ENCODE results near the gene IRX5. TPM values are rescaled to one million over a fixed set of nuclear protein-coding genes. Genes with fewer than 3 reads are reported as not detected.

The IRX5 gene
- total and polyA plus RNA-seq, 8 donors, result 0.75 to 15.2 (median 3.5) TPM; not detected in 1

DNA sequence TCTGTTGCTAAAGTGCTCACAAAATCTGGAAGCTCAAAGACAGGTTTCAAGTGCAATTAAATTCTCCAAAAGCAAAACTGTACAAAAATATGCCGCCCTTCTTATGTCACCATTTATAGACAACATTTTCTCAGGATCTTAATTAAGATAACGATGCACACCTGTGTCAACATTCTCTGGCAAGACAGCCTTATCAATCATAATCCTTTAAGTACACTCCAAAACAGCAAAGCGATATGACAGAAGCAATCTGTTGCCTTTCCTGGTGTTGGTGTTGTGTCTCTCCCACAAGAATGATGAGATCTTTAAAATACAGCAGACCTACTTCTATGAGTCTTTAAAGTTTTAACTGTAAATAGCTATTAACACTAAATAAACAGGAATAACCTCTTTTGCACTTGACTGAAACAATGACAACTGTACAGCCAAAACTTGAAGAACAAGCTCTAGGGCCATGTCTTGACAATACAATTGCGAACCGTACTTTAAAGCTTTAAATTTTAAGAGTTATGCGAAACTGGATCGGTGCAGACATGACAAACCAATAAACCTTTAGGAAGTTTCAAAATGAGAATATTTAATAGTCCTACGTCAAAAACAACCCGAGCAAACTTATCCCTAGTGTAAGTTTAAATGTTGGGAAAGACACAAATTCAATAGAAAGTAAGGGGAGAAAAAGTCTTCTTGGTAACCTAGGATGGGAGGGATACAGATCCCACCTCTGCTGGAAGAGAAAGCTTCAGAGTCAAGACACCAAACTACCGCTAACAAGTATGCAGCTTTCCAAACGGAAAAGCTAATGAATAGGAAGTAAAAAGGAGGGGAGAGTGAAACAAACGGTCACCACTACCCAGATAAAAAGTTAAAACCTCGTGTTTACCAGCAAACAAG lies 3.3 kb upstream of the IRX5 start:
- 11 to 26% (median 17%) methylated on average over 13 of the region's 13 CpGs for WGBS, 5 donors
- no peaks in the 10 kb centered on the region for H3K9me3 ChIP-seq
- H3K4me1 ChIP-seq, result peaks cover 13 to 55% (median 40%) of the 10 kb centered on the region in 4 donors
- peaks cover 12 to 99% (median 43%) of the 10 kb centered on the region in 3 donors for H3K27me3 ChIP-seq
- H3K27ac ChIP-seq, result peak overlapping the region; percentile 43 to 98 (median 94)
- TF ChIP-seq POLR2AphosphoS5 (IDR thresholded peaks at IDR 0.05), result no peak
- TF ChIP-seq POLR2A (IDR thresholded peaks at IDR 0.05), result no peak
- TF ChIP-seq, protein P1, sequence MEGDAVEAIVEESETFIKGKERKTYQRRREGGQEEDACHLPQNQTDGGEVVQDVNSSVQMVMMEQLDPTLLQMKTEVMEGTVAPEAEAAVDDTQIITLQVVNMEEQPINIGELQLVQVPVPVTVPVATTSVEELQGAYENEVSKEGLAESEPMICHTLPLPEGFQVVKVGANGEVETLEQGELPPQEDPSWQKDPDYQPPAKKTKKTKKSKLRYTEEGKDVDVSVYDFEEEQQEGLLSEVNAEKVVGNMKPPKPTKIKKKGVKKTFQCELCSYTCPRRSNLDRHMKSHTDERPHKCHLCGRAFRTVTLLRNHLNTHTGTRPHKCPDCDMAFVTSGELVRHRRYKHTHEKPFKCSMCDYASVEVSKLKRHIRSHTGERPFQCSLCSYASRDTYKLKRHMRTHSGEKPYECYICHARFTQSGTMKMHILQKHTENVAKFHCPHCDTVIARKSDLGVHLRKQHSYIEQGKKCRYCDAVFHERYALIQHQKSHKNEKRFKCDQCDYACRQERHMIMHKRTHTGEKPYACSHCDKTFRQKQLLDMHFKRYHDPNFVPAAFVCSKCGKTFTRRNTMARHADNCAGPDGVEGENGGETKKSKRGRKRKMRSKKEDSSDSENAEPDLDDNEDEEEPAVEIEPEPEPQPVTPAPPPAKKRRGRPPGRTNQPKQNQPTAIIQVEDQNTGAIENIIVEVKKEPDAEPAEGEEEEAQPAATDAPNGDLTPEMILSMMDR (IDR thresholded peaks at IDR 0.05), result no peak
- TF ChIP-seq EP300 (IDR thresholded peaks at IDR 0.05), result no peak
- intact Hi-C loops (cut with DNase I; ENCODE audit: low total_unique reads), result no loop called here
- H3K4me3 ChIP-seq, result peak overlapping the region; percentile 61 to 73 (median 70)
- H3K36me3 ChIP-seq, result no peaks in the 10 kb centered on the region
- DNase-seq, result peak in 1 of 2 donors; percentile 20

- TF ChIP-seq POLR2A (IDR thresholded peaks at IDR 0.05) (no peak), EP300 (IDR thresholded peaks at IDR 0.05) (no peak), POLR2AphosphoS5 (IDR thresholded peaks at IDR 0.05) (no peak)
- TF ChIP-seq, protein P1 (IDR thresholded peaks at IDR 0.05), result no peak
- Histone ChIP-seq H3K9me3 (no peaks in the 10 kb centered on the region), H3K4me1 (peaks cover 18 to 61% (median 42%) of the 10 kb centered on the region in 4 donors), H3K27ac (peak overlapping the region; percentile 43 to 98 (median 94)), H3K36me3 (no peaks in the 10 kb centered on the region), H3K4me3 (peak overlapping the region; percentile 61 to 73 (median 70)), H3K27me3 (peaks cover 14 to 99% (median 49%) of the 10 kb centered on the region in 3 donors)
- DNase-seq, result peak in 1 of 2 donors; percentile 39
- WGBS, 5 donors, result 2 to 6% (median 3%) methylated on average over 13 of the region's 13 CpGs
- intact Hi-C loops (cut with DNase I; ENCODE audit: low total_unique reads), result no loop called here
Measured at GRCh38 chr16:54928016-54928356, 2.7 kb upstream of the IRX5 start.

GRCh38 chr16:54928411-54929089 lies 2.1 kb upstream of the IRX5 start:
- DNase-seq, result peak; percentile 75 to 77
- no peak for TF ChIP-seq POLR2A (IDR thresholded peaks at IDR 0.05)
- no peak for TF ChIP-seq EP300 (IDR thresholded peaks at IDR 0.05)
- TF ChIP-seq POLR2AphosphoS5 (IDR thresholded peaks at IDR 0.05), result peak in 1 of 3 donors; percentile 12
- TF ChIP-seq, protein P1 (IDR thresholded peaks at IDR 0.05), result peak in 1 of 7 experiments; percentile 24
- Histone ChIP-seq H3K4me3 (peak overlapping the region; percentile 61 to 73 (median 70)), H3K4me1 (peaks cover 18 to 65% (median 44%) of the 10 kb centered on the region in 4 donors), H3K9me3 (no peaks in the 10 kb centered on the region), H3K27ac (peak overlapping the region; percentile 90 to 98 (median 97)), H3K36me3 (no peaks in the 10 kb centered on the region), H3K27me3 (peaks cover 18 to 99% (median 54%) of the 10 kb centered on the region in 3 donors)
- 0 to 1% (median 1%) methylated on average over 19 to 99 of the region's 101 CpGs for WGBS, 5 donors
- intact Hi-C loops (cut with DNase I; ENCODE audit: low total_unique reads), result no loop called here

Measured in stomach (tissue), 9 donors.